ENCODE data around the gene PNCK.
"Not testable (repeated sequence)": the region's sequence is repeated elsewhere in the genome, so short reads cannot be mapped to it uniquely, and the experiment has no call there.

The PNCK gene

DNA sequence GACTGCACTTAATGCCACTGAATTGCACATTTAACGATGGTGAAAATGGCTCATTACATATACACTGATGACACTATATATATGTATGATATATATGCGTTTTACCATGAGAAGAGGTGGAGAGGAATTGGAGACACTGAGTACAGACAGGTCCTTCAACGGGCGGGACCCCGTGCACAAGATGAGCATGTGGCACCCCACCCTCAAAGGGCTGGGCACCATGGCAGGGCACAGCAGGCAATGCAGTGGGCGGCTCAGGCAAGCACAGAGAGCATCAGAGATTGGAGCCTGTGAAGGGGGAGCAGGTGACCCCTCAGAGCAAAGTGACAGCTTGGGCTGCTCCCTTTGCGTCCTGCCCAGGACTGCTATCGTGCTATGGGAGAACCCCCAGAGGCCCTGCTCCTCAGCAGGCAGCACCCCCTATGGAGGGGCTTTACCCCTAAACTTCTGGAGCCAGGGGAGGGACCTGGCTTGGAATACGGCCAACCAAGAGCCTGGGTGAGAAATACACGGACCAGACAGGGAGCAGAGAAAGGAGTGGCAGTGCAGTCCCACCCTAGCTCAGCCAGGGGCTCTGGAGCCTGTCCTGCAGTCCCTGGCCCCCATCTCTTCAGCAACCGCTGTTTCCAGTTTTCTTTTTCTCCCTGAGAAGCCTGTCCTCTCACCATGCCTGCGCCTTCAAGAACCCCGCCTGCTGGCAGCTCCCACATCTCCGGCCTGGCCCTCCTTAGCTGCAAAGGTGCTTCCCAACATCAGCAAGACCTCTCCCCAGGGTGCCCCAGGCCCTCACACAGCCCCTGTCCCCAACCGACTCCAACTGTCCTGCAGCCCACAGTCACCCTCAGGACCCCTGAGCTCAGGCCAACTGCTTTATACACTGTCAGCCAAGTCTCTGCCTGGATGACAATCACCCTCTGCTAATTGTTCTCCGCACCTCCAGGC lies 24.6 kb upstream of the PNCK start:
- DNase-seq: no peak

DNA sequence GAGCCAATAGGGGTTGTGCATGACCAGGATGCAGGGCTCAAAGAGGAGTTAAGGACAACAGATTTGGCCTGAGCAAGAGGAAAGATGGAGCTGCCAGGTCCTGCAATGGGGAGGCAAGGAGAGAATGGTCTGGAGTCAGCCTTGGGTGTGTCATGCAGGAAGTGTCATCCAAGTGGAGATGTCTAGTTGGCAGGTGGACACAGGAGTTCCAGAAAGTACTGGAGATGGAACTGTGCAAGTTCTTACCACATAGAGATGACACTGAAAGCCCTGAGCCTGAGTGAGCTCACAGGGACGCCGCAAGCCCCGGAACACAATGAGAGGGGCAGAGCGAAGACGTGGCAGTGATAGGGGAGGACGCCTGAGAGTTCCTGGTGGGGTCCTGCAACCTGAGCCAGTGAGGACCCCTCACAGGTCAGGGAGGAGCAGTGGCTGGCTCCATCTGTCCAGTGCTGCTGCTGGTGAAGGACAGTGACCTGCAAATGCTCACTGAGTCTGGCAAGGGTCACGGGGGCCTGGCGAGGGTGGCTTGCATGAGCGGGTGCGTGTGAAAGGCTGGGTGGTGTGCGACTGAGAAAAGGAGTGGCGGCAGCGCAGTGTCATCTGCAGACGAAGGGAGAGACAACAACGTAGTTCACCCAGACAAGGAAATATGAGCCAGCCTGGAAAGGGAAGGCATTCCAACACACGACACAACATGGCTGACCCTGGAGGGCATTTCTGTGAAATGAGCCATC lies 23.5 kb upstream of the PNCK start:
- DNase-seq: not testable (repeated sequence)

DNA sequence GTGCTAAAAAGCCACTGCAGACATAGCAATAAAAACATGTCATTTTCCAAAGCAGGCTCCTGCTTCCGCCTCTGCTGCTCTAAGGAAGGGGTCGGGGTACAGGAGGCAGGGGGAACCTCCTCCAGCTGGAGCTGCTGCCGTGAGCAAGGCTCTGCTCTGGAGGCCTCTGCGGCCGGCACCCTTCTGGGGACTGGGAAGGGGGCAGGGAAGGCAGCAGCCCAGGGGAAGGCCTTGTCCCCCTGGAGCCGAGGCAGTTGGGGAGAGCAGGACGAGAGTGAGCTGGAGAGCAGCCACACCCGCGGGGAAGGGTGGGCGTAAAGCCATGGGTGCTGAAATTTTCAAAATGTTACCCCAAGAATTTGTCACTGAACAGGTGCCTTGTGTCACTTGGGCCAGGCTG lies 22.9 kb upstream of the PNCK start:
- DNase-seq: not testable (repeated sequence)

DNA sequence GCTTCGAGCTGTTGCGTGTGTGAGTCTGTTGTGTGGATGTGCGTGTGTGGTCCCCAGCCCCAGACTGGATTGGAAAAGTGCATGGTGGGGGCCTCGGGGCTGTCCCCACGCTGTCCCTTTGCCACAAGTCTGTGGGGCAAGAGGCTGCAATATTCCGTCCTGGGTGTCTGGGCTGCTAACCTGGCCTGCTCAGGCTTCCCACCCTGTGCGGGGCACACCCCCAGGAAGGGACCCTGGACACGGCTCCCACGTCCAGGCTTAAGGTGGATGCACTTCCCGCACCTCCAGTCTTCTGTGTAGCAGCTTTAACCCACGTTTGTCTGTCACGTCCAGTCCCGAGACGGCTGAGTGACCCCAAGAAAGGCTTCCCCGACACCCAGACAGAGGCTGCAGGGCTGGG lies 22.5 kb upstream of the PNCK start:
- DNase-seq: no peak

DNA sequence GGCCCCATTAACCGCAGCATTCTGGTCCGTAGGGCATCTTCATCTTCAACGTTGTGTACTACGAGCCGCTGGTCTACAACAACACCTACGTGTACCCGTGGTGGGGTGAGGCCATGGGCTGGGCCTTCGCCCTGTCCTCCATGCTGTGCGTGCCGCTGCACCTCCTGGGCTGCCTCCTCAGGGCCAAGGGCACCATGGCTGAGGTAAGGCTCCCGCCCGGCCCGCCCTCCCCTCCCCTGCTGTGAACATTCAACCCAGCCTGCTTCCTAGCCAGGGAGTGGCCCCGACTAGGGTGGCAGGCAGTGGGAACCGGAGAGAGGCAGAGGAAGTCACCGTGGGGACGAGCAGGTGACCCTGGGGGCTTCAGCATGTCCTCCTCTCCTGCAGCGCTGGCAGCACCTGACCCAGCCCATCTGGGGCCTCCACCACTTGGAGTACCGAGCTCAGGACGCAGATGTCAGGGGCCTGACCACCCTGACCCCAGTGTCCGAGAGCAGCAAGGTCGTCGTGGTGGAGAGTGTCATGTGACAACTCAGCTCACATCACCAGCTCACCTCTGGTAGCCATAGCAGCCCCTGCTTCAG lies 21.2 kb upstream of the PNCK start:
- no peak for DNase-seq

DNA sequence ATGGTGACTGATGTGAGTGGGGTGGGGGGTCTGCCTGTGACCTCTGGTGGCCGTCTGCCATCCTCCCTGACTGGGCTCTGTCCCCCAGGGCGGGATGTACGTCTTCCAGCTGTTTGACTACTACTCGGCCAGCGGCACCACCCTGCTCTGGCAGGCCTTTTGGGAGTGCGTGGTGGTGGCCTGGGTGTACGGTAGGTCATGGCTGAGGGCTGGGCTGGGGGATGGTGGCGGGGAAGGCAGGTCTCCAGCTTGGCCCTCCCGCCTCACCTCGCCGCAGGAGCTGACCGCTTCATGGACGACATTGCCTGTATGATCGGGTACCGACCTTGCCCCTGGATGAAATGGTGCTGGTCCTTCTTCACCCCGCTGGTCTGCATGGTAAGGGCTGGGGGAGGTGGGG lies 20.6 kb upstream of the PNCK start:
- not testable (repeated sequence) for DNase-seq

DNA sequence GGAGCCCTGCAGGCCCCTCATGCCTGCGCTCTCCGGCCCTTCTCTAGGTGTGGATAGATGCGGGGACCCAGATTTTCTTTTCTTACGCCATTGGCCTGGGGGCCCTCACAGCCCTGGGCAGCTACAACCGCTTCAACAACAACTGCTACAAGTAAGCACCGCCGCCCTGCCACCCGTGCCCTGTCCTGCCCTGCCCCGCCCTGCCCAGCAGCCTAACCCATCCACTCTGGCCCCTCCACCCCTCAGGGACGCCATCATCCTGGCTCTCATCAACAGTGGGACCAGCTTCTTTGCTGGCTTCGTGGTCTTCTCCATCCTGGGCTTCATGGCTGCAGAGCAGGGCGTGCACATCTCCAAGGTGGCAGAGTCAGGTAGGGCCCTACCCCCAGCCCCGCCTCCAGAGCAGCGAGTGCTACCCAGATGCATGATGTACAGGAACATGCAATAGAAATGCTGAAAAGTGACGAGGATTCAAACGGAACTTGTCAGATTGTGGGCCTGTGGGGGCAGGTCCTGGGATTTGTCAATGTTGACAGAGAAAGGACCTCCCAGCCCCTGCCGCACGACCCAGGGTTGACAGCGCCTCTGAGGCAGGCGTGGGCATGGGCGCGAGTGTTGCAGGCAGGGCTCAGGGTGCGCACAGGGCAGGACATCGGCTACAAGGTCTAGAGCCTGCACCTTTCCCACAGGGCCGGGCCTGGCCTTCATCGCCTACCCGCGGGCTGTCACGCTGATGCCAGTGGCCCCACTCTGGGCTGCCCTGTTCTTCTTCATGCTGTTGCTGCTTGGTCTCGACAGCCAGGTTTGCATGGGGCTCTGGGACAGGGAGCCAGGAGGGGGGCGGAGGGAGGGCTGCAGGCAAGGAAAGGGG lies 19.8 kb upstream of the PNCK start:
- DNase-seq: no peak

DNA sequence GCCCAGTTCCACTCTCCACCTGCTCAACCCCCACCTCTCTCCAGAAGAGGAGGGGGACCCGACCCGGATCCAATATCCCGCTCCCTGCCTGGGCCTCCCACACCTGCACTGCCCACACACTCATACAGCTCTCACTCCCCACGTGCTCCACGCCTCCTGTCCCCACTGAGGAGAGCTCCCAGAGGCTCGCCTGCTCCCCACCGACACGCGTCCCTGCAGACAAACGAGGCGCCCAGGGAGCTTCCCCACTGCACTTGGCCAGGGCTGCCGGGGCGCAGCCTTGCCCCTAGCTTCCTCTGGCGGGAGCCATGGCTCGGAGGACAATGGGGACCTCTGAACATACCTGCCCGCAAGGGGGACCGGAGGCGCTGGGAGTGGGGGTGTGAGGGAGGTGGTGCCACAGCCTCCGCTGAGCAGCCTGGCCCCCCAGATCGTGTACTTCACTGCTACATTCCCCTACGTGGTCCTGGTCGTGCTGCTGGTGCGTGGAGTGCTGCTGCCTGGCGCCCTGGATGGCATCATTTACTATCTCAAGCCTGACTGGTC lies 19.1 kb upstream of the PNCK start:
- DNase-seq: no peak

DNA sequence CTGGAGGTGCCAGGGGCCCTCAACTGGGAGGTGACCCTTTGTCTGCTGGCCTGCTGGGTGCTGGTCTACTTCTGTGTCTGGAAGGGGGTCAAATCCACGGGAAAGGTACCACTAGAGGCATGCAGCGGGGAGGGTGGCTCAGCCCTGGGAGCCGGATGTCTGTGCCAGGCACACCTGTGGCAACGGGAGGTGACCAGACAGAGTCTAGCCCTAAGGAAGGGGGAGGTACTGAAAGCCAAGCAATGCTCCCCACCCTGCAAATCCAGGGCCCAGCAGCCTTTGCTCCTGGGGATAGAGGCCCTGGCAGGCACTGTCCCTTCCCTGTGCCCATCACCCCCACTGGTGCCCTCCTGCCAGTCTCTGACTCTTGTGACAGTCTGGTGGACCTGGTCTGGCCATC lies 18.4 kb upstream of the PNCK start:
- no peak for DNase-seq

DNA sequence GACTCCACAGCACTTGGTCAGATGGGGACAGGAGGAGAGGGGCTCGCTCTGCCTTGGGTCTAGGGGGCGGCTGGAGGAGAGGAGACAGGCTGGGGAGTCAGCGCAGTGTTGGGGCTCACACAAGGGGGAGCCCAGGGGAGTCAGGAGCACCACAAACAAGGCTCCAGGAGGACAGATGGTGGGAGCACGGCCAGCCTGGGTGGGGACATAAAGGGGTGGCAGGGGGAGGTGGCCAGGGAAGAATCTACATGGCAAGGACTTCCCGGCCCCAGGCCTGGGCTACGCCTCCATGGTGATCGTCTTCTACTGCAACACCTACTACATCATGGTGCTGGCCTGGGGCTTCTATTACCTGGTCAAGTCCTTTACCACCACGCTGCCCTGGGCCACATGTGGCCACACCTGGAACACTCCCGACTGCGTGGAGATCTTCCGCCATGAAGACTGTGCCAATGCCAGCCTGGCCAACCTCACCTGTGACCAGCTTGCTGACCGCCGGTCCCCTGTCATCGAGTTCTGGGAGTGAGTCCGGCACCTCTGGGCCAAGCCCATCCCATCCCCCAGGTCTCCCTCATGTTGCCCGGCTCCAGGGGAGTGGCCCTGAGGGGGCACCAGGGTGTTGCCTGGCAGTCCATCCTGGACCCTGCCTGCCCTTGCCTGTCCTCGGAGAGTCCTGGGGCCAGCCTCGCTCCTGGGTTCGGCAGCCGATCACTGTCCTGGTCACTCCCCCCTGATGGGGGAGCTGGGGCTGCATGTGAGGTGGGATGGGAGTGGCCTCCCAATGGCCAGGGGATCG lies 17.6 kb upstream of the PNCK start:
- DNase-seq: not testable (repeated sequence)

DNA sequence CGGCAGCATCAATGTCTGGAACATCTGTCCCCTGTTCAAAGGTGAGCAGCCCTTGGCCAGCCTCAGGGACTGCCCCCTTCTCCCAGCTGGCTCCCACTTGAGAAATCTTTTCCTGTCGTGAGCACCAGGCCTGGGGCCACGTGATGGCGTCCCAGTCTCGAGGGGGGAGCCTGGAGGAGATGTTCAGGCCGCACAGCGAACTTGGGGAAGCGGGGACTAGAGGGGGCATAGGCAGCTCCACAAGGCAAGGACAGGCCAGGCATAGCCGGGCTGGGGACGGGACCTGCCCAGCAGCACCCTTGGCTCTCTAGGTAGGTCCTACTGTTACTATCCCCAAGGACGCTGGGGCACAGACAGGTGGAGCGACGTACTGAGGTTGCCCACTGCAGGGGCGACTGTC lies 16.9 kb upstream of the PNCK start:
- no peak for DNase-seq

DNA sequence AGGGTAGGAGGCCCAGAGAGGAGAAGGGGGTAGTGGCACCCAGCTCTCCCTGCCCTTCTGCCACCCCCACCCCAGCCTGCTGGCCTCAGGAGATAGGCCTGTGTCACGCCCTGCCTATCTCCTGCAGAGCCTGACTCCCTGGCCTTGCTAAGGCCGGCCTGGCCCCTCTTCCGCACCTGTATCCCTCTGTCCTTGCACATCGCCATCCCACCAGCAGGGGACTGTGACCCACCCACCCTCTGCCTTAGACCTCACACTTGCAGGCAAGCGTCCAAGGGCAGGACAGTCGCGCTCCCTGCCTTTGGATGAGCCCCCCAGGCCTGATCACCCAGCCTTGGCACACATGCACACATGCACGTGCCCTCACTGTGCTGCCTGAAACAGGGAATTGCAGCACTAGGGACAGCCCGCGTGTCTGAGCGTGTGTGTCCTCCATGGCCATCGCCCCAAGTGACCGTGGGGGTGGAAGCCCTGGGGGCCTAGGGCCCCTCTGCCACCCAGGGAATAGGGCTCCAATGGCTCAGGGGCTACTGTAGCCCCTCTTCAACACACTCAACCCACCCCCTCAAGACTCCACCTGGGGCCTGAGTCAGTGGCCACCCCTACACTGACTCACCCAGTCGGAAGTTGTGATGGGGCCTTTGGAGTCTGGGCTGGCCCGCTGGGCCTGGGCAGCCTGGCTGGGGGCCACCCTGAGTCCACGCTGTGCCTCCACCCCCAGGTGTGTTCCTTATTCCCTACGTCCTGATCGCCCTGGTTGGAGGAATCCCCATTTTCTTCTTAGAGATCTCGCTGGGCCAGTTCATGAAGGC lies 16.2 kb upstream of the PNCK start:
- DNase-seq: no peak

DNA sequence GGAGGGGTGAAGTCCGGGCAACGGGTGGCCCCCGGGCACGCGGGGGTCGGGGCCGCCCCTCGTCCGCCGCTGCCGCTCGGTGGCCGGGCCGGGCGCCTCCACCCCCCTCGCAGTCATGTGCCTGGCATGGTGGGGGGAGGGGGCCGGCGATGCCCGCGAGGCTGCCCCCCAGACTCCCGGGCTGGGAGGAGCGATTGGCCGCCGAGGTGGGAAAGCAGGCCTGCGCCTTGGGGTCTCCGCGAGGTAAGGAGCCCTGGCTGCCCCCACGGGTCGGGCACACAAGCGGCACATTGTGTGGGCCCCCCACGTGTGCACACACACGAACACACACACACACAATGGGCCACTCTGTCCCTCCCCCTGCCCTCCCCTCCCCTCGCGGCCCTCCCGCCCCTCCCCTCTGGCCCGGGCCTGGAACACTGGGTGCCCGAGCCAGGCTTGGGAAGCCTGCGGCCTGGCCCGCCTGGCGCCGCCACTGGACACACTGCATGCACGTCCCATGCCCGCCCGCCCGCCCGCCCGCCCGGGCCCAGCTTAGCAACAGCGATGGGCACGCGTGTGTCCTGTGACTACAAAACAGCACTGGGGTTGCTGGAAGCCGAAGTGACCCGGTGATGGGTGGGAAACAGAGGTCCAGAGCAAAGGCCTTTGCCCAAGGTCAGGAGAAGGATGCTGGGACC lies 15.4 kb upstream of the PNCK start:
- DNase-seq: no peak

DNA sequence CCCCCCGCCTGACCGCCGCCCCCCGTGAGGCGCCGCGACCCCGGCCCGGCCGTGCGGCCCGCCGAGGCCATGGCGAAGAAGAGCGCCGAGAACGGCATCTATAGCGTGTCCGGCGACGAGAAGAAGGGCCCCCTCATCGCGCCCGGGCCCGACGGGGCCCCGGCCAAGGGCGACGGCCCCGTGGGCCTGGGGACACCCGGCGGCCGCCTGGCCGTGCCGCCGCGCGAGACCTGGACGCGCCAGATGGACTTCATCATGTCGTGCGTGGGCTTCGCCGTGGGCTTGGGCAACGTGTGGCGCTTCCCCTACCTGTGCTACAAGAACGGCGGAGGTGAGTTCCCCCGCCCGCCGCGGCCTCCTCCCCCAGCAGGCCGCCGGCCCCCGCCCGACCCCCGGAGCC lies 14.9 kb upstream of the PNCK start:
- no peak for DNase-seq

DNA sequence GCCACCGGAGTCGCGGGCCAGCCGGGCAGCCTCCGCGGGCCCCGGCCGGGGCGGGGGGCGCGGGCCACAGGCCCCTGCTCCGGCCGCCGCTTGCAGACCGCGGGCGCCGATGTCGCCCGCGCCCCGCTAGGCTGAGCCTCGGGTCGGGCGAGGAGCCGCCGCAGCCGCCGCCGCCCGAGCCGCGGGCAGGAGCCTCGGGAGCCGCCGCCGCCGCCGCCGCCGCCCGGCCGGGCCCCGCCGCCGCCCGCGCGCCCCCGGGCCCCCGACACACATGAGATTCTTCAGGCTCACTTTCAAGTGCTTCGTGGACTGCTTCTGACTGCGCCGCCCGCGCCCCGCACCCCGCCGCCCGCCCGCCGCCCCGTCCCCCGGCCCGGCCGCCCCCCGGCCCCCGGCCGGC lies 14.5 kb upstream of the PNCK start:
- DNase-seq: no peak

DNA sequence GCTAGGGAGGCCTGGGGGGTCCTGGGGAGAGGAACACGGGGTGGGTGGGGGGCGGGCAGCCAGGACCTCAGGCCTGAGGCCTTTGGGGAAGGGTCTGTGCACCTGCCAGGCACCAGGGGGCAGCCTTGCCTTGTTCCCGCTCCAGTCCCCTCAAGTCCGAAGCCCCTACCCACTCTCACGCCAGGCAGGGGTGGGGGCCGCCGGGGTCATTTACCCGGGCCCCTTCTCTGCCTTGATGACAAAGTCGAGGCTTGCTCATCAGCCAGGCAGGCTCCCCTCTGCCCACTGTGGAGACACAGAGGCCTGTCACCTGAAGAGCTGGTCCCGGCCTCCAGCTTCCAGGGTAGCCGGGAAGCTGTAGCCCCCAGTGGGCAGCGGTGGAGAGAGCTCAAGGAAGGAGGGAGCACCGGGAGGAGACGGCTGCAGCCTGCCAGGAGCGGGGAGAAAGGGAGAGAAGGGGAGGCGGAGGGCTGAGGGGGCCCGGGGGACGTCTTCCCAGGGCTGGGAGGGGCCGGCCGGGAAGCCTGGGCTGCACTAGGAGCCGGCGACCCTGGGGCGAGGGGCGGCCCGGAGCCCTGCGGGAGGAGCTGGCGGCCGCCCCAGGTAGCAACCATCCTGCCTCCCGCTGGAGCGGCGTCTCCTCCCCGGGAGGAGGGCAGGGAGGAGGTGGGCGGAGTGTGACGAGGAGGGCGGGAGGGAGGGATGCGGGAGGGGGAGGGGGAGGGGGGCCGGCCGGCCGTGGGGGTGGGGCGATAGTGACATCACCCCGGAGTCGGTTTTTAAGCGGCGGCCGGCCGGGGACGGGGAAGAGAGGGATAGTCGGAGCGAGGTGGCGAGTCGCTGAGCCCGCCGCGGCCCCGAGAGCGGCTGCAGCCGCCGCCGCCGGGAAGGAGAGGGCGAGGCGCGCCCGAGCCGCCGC lies 13.8 kb upstream of the PNCK start, which contains the start of gene SLC6A8:
Gene SLC6A8 (plus strand): TSS at position 806 of the 919 bp plus-strand sequence. CDS start 649 bp downstream, outside the sequence.
- no peak for DNase-seq

DNA sequence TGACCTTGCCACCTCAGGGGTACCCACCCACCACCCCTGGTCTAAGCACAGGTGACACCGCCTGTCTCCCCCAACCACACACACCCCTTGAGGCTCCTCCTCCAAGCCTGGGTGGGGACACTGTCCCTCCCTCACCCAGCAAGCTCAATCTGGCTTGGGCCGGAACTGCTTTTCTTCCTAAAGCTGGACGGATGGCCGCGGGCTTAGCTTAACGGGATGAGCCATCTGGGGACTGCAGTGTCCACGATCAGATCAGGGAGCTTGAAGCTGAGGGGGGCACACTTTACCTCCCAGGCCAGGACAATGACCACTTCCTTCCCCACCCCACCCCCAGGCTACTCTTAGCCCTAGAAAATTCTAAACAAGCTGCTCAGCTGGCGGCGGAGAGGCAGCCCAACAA lies 13.1 kb upstream of the PNCK start:
- no peak for DNase-seq

DNA sequence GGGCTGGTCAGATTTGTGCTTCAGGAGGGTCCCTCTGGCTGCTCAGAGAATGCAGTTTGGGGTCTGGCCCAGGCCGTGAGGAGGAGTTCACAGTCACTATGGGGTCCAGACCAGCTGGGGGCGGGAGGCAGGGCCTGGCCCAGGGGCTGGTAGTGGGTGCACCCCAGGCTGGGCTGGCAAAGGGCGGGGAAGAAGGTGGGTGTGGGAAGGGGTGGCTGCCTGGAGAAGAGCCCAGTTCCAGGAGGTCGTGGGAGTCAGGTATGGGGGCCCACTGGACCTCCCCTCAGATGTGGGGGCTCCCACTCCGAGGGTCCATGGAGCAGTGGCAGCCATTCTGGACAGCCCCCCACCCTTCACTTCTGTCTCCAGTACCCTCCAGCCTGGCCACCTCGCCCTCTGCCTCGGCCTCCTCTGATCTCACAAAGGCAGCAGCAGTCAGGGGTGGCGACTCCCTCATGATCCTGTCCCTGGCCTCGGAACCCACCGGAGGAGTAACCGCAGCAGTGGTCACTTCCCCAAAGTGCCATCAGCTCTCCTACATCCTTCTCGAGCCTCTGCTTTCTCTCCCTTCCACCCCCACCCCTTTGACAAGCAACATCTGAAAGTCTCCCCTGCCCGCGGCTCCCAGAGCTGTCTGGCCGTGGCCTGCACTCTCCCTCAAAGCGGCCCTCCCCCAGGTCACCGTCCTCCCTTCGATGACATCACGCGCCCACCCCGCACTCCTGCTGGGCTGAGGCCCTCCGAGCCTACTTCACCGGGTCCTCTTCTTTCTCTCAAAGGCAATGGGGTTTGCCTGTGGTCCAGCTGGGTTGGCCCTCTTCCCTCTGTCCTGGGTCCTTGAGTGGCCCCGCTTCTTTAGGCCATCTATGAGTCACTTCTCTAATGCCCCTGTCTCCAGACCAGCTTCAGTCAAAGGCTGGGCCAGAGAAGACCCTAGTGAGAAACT lies 12.4 kb upstream of the PNCK start:
- DNase-seq: no peak

Data from NCI-H2029 treated with DMSO at 0.1 percent for 48 hours (cell line).